ENCODE results near the gene UBE2O.

UBE2O gene

GRCh38 chr17:76383546-76384221 lies 69.3 kb downstream of the UBE2O start (continued):
- TF ChIP-seq IKZF3 (tag by site-specific recombination; IDR thresholded peaks at IDR 0.05), result no peak
- no peak for TF ChIP-seq ZNF626 (tag by site-specific recombination; IDR thresholded peaks at IDR 0.05)
- TF ChIP-seq ZNF133 (tag by site-specific recombination; IDR thresholded peaks at IDR 0.05), result no peak
- 0 out of 2 replicates have a peak, but pooled peaks have one; percentile 11 for TF ChIP-seq ZNF645 (tag by site-specific recombination; IDR thresholded peaks at IDR 0.05)
- no peak for TF ChIP-seq PRDM6 (tag by site-specific recombination; IDR thresholded peaks at IDR 0.05)
- TF ChIP-seq REST (tag by site-specific recombination; IDR thresholded peaks at IDR 0.05), result peak; percentile 25; the same call in 1 of the 2 replicates
- TF ChIP-seq ZNF174 (tag by site-specific recombination; IDR thresholded peaks at IDR 0.05), result no peak
- no peak for TF ChIP-seq ZSCAN4 (tag by site-specific recombination; IDR thresholded peaks at IDR 0.05)
- TF ChIP-seq ZNF660 (tag by site-specific recombination; IDR thresholded peaks at IDR 0.05), result no peak
- no peak for TF ChIP-seq ZNF654 (tag by site-specific recombination; IDR thresholded peaks at IDR 0.05; ENCODE audit: low read depth)
- no peak for TF ChIP-seq ZNF560 (tag by site-specific recombination; IDR thresholded peaks at IDR 0.05; ENCODE audit: borderline replicate concordance)
- no peak for TF ChIP-seq GFI1B (tag by site-specific recombination; IDR thresholded peaks at IDR 0.05)
- TF ChIP-seq ZNF513 (tag by site-specific recombination; IDR thresholded peaks at IDR 0.05), result no peak
- no peak for TF ChIP-seq ZNF518A (tag by site-specific recombination; conservative IDR thresholded peaks at IDR 0.05; ENCODE audit: low read depth)
- TF ChIP-seq ZNF138 (tag by site-specific recombination; IDR thresholded peaks at IDR 0.05; ENCODE audit: borderline replicate concordance), result no peak
- no peak for TF ChIP-seq MZF1 (tag by site-specific recombination; IDR thresholded peaks at IDR 0.05; ENCODE audit: borderline replicate concordance)
- no peak for TF ChIP-seq ZBTB44 (tag by site-specific recombination; IDR thresholded peaks at IDR 0.05)
- TF ChIP-seq ZBTB26 (tag by site-specific recombination; optimal IDR thresholded peaks at IDR 0.05), result peak; percentile 64
- TF ChIP-seq ZNF529 (tag by site-specific recombination; IDR thresholded peaks at IDR 0.05; ENCODE audit: insufficient replicate concordance), result no peak
